Measurements from ENCODE around the gene IZUMO1.
"Not testable (repeated sequence)": the region's sequence is repeated elsewhere in the genome, so short reads cannot be mapped to it uniquely, and the experiment has no call there.

IZUMO1 gene

GRCh38 chr19:48735031-48735615, 11.6 kb downstream of the IZUMO1 start:
- DNase-seq: no peak

- DNase-seq: no peak
These were observed 12.1 kb downstream of the IZUMO1 start for GRCh38 chr19:48734625-48735024.

- DNase-seq: no peak
These were observed 15.3 kb downstream of the IZUMO1 start for GRCh38 chr19:48731452-48731851.

- no peak for DNase-seq
These were observed 17.6 kb downstream of the IZUMO1 start for GRCh38 chr19:48728911-48729664.

- peak; percentile 41 for DNase-seq
These were observed 20.2 kb downstream of the IZUMO1 start for GRCh38 chr19:48726556-48726955.

GRCh38 chr19:48724796-48725753, 21.6 kb downstream of the IZUMO1 start:
- peak; percentile 72 for DNase-seq

- DNase-seq: no peak
These were observed 24.5 kb downstream of the IZUMO1 start for GRCh38 chr19:48722196-48722708.

GRCh38 chr19:48720613-48721296, 26.0 kb downstream of the IZUMO1 start:
- peak; percentile 96 for DNase-seq

GRCh38 chr19:48720251-48720612, 26.5 kb downstream of the IZUMO1 start:
- no peak for DNase-seq

GRCh38 chr19:48719263-48720171, 27.2 kb downstream of the IZUMO1 start, which contains the start of gene MAMSTR:
MAMSTR (minus strand) TSS chr19:48719725; CDS start chr19:48719031, 694 bp downstream.
- no peak for DNase-seq

GRCh38 chr19:48718711-48719231, 27.9 kb downstream of the IZUMO1 start:
- no peak for DNase-seq

GRCh38 chr19:48718106-48718505, 28.6 kb downstream of the IZUMO1 start:
- DNase-seq: not testable (repeated sequence)

GRCh38 chr19:48716562-48717291, 30.0 kb downstream of the IZUMO1 start:
- DNase-seq: no peak

GRCh38 chr19:48715681-48716171, 31.0 kb downstream of the IZUMO1 start:
- DNase-seq: no peak

- DNase-seq: no peak
These were observed 31.7 kb downstream of the IZUMO1 start for GRCh38 chr19:48714759-48715675.

- DNase-seq: peak; percentile 100
These were observed 32.6 kb downstream of the IZUMO1 start for GRCh38 chr19:48713864-48714755.

GRCh38 chr19:48713041-48713863, 33.5 kb downstream of the IZUMO1 start:
- no peak for DNase-seq

Measured in GDM1 (cell line).